ENCODE data around the gene PRR19. TPM values are rescaled to one million over a fixed set of nuclear protein-coding genes. Genes with fewer than 3 reads are reported as not detected.

PRR19 gene
- total RNA-seq, 1 experiment from 2014 or later = 3.2 TPM

DNA sequence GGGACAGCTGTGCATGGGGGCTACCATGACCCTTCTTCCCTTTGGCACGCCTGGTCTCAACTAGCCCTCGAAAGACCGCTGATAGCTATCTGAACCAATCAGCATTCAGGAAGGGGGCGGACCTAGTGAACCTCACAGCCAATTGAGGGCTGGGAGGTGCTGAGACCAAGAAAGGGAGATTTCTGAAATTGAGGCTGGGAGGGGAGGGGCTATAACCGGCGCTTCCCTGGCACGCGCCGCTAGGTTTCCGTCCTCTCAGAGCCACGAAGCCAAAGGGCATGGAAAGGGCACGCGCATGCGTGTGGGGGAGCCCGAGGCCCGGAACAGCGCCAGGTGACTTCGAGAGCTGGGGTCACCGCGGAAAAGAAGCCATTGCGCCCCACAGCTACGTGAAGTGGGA is 4.7 kb downstream of the PRR19 start:
- Histone ChIP-seq H3K4ac (ENCODE audit: low read depth, low read length) (no peak overlapping the region), H3K79me1 (ENCODE audit: insufficient read depth, low read depth, low read length, poor library complexity, severe bottlenecking) (no peaks in the 10 kb centered on the region), H3K9ac (ENCODE audit: extremely low read depth, insufficient read length, low read length) (no peak overlapping the region), H4K8ac (replicated peaks; ENCODE audit: insufficient read length, low read depth, low read length) (no peak overlapping the region), H4K91ac (ENCODE audit: insufficient read length, low read depth, low read length) (no peak overlapping the region), H3K79me2 (ENCODE audit: insufficient read depth, low read length) (no peaks in the 10 kb centered on the region; the same call in 1 of the 2 replicates), H2BK15ac (ENCODE audit: low read depth, low read length) (no peak overlapping the region), H3K27ac (ENCODE audit: insufficient read length, low read depth, low read length) (no peak overlapping the region), H3K23ac (ENCODE audit: insufficient read length, low read depth, low read length) (no peak overlapping the region), H4K20me1 (ENCODE audit: control insufficient read depth, insufficient read depth, insufficient read length) (no peaks in the 10 kb centered on the region), H2AK5ac (ENCODE audit: insufficient read length, low read length) (no peak overlapping the region), H3K18ac (ENCODE audit: insufficient read length, low read depth, low read length) (no peak overlapping the region), H3T11ph (ENCODE audit: low read length) (no peak overlapping the region), H3K27me3 (ENCODE audit: insufficient read depth, low read length) (no peaks in the 10 kb centered on the region; the same call in 1 of the 2 replicates), H3K4me2 (ENCODE audit: insufficient read depth, insufficient read length, low read length) (no peak overlapping the region), H4K5ac (ENCODE audit: insufficient read length, low read depth, low read length) (no peak overlapping the region), H2AFZ (ENCODE audit: low read length) (no peak overlapping the region), H3K4me1 (ENCODE audit: insufficient read depth, low read length) (peaks cover 6% of the 10 kb centered on the region; the same call in 1 of the 2 replicates), H3K14ac (ENCODE audit: insufficient read depth, low read length) (no peak overlapping the region), H3K23me2 (ENCODE audit: insufficient read length, low read depth, low read length, poor library complexity, severe bottlenecking) (peaks cover 4% of the 10 kb centered on the region), H2BK12ac (ENCODE audit: insufficient read length, low read depth, low read length) (no peak overlapping the region), H2BK5ac (ENCODE audit: insufficient read length, low read length) (no peak overlapping the region), H3K9me3 (ENCODE audit: control insufficient read depth, low read depth, low read length) (no peaks in the 10 kb centered on the region), H2BK20ac (ENCODE audit: low read depth, low read length, poor library complexity, severe bottlenecking) (no peak overlapping the region), H2BK120ac (ENCODE audit: low read depth, low read length, poor library complexity, severe bottlenecking) (no peak overlapping the region), H3K56ac (ENCODE audit: insufficient read length, low read depth, low read length) (no peak overlapping the region)
- DNase-seq = peak; percentile 70
- H3K4me1 Mint-ChIP-seq = peaks cover 16 to 17% of the 10 kb centered on the region in 2 experiments
- peaks cover 24% of the 10 kb centered on the region for H3K27me3 Mint-ChIP-seq (ENCODE audit: low read depth)
- H3K9me3 Mint-ChIP-seq = no peaks in the 10 kb centered on the region
- WGBS (ENCODE audit: extremely low coverage, insufficient read length, low lambda C conversion rate) = no CpG with 5 or more reads among the region's 22 CpGs
- no peaks in the 10 kb centered on the region; a peak in 1 of 7 replicates for H3K36me3 Mint-ChIP-seq (ENCODE audit: insufficient read depth in 1 of 3, low read depth in 3 of 3)
- H3K27ac Mint-ChIP-seq = no peak overlapping the region
- no peak overlapping the region for H3K4me3 Mint-ChIP-seq
- TF ChIP-seq, protein P1, sequence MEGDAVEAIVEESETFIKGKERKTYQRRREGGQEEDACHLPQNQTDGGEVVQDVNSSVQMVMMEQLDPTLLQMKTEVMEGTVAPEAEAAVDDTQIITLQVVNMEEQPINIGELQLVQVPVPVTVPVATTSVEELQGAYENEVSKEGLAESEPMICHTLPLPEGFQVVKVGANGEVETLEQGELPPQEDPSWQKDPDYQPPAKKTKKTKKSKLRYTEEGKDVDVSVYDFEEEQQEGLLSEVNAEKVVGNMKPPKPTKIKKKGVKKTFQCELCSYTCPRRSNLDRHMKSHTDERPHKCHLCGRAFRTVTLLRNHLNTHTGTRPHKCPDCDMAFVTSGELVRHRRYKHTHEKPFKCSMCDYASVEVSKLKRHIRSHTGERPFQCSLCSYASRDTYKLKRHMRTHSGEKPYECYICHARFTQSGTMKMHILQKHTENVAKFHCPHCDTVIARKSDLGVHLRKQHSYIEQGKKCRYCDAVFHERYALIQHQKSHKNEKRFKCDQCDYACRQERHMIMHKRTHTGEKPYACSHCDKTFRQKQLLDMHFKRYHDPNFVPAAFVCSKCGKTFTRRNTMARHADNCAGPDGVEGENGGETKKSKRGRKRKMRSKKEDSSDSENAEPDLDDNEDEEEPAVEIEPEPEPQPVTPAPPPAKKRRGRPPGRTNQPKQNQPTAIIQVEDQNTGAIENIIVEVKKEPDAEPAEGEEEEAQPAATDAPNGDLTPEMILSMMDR (conservative IDR thresholded peaks at IDR 0.05) = no peak
